GM21528 (cell line): ENCODE measurements around the gene HIF3A.
"Not testable (repeated sequence)": the region's sequence is repeated elsewhere in the genome, so short reads cannot be mapped to it uniquely, and the experiment has no call there.

Source experiments
- ATAC-seq: cut with Tn5 transposase; IDR thresholded peaks from one replicate; pipeline ENCODE4 v1.9.1; 2021; ENCODE audit warnings: mild to moderate bottlenecking, moderate library complexity; ENCODE audit not compliant: unreplicated experiment, low FRiP score

Gene HIF3A

GRCh38 chr19:46296722-46297461, at the start of gene HIF3A:
TSS of gene HIF3A (plus strand) at chr19:46297042. CDS start at chr19:46297077, 35 bp downstream.
- no peak for ATAC-seq

GRCh38 chr19:46250076-46250735, 46.6 kb upstream of the HIF3A start:
- ATAC-seq = no peak

- ATAC-seq = no peak
These were observed 45.4 kb upstream of the HIF3A start for GRCh38 chr19:46251416-46251815.

- no peak for ATAC-seq
These were observed 42.1 kb upstream of the HIF3A start for GRCh38 chr19:46254776-46255175.

GRCh38 chr19:46256855-46257254, 40.0 kb upstream of the HIF3A start:
- no peak for ATAC-seq

- ATAC-seq = not testable (repeated sequence)
These were observed 35.3 kb upstream of the HIF3A start for GRCh38 chr19:46261501-46261900.

- ATAC-seq = not testable (repeated sequence)
These were observed 34.1 kb upstream of the HIF3A start for GRCh38 chr19:46262684-46263296.

- not testable (repeated sequence) for ATAC-seq
These were observed 32.0 kb upstream of the HIF3A start for GRCh38 chr19:46264801-46265200.

- ATAC-seq = no peak
These were observed 31.5 kb upstream of the HIF3A start for GRCh38 chr19:46265217-46265828.

GRCh38 chr19:46269101-46269500, 27.7 kb upstream of the HIF3A start:
- no peak for ATAC-seq

- ATAC-seq = no peak
These were observed 26.2 kb upstream of the HIF3A start for GRCh38 chr19:46270521-46271256.

GRCh38 chr19:46271481-46272197, 25.2 kb upstream of the HIF3A start:
- ATAC-seq = no peak

GRCh38 chr19:46273931-46274330, 22.9 kb upstream of the HIF3A start:
- ATAC-seq = not testable (repeated sequence)

- no peak for ATAC-seq
These were observed 17.7 kb upstream of the HIF3A start for GRCh38 chr19:46279177-46279576.

GRCh38 chr19:46283771-46284170, 13.1 kb upstream of the HIF3A start:
- no peak for ATAC-seq

GRCh38 chr19:46284635-46285034, 12.2 kb upstream of the HIF3A start:
- ATAC-seq = no peak

- ATAC-seq = no peak
These were observed 9.3 kb upstream of the HIF3A start for GRCh38 chr19:46287585-46287984.

- no peak for ATAC-seq
These were observed 7.8 kb upstream of the HIF3A start for GRCh38 chr19:46288896-46289588.
